ENCODE data around the gene PLD5. TPM values are rescaled to one million over a fixed set of nuclear protein-coding genes. Genes with fewer than 3 reads are reported as not detected.

PLD5 gene
- under 1 TPM in 1 of 2 donors, not detected in 1; 0.27 TPM for total RNA-seq

- H3K9ac ChIP-seq (ENCODE audit: low read depth in 2 of 2, low read length in 2 of 2): no peak within 1 kb of the TSS
- peaks cover 27% of the 10 kb centered on the region for H3K27me3 ChIP-seq
These were observed at the start of gene PLD5 for GRCh38 chr1:242524571-242525359. TSS of gene PLD5 (minus strand) at chr1:242524697.

GRCh38 chr1:242569867-242570266, 45.4 kb upstream of the PLD5 start:
- TF ChIP-seq CTCF (IDR thresholded peaks at IDR 0.05): no peak
- no peaks in the 10 kb centered on the region for H3K4me1 ChIP-seq

More at GRCh38 chr1:242524571-242525359, at the start of gene PLD5:
- Histone ChIP-seq H3K4me3 (peak within 1 kb of the TSS; percentile 11), H3K36me3 (no peaks in the 10 kb centered on the region), H3K27ac (no peak within 1 kb of the TSS), H3K4me1 (no peaks in the 10 kb centered on the region), H3K9me3 (no peaks in the 10 kb centered on the region)
- no peak for DNase-seq
- intact Hi-C loops (cut with DNase I): no loop called here
- TF ChIP-seq CTCF (IDR thresholded peaks at IDR 0.05): no peak

GRCh38 chr1:242568666-242569065, 44.2 kb upstream of the PLD5 start:
- Histone ChIP-seq H3K27me3 (no peaks in the 10 kb centered on the region), H3K36me3 (no peaks in the 10 kb centered on the region), H3K4me1 (no peaks in the 10 kb centered on the region), H3K27ac (no peak overlapping the region), H3K9ac (ENCODE audit: low read depth in 2 of 2, low read length in 2 of 2) (no peak overlapping the region), H3K4me3 (no peak overlapping the region), H3K9me3 (no peaks in the 10 kb centered on the region)
- TF ChIP-seq CTCF (IDR thresholded peaks at IDR 0.05): no peak
- DNase-seq: no peak
- intact Hi-C loops (cut with DNase I): no loop called here

More at GRCh38 chr1:242569867-242570266, 45.4 kb upstream of the PLD5 start:
- H3K9me3 ChIP-seq: no peaks in the 10 kb centered on the region
- H3K9ac ChIP-seq (ENCODE audit: low read depth in 2 of 2, low read length in 2 of 2): no peak overlapping the region
- H3K4me3 ChIP-seq: no peak overlapping the region
- no peak for DNase-seq
- H3K27ac ChIP-seq: no peak overlapping the region
- no peaks in the 10 kb centered on the region for H3K36me3 ChIP-seq
- intact Hi-C loops (cut with DNase I): no loop called here
- no peaks in the 10 kb centered on the region for H3K27me3 ChIP-seq

GRCh38 chr1:242567596-242567995, 43.1 kb upstream of the PLD5 start:
- intact Hi-C loops (cut with DNase I): no loop called here
- no peaks in the 10 kb centered on the region for H3K4me1 ChIP-seq
- no peak for DNase-seq
- H3K4me3 ChIP-seq: no peak overlapping the region
- no peak overlapping the region for H3K9ac ChIP-seq (ENCODE audit: low read depth in 2 of 2, low read length in 2 of 2)
- no peak overlapping the region for H3K27ac ChIP-seq
- H3K36me3 ChIP-seq: no peaks in the 10 kb centered on the region
- H3K27me3 ChIP-seq: no peaks in the 10 kb centered on the region
- no peaks in the 10 kb centered on the region for H3K9me3 ChIP-seq
- no peak for TF ChIP-seq CTCF (IDR thresholded peaks at IDR 0.05)

- H3K27me3 ChIP-seq: no peaks in the 10 kb centered on the region
- H3K9me3 ChIP-seq: no peaks in the 10 kb centered on the region
- no peak overlapping the region for H3K9ac ChIP-seq (ENCODE audit: low read depth in 2 of 2, low read length in 2 of 2)
- no peaks in the 10 kb centered on the region for H3K4me1 ChIP-seq
- no peak overlapping the region for H3K27ac ChIP-seq
- intact Hi-C loops (cut with DNase I): no loop called here
- no peak for DNase-seq
- TF ChIP-seq CTCF (IDR thresholded peaks at IDR 0.05): no peak
- no peaks in the 10 kb centered on the region for H3K36me3 ChIP-seq
- no peak overlapping the region for H3K4me3 ChIP-seq
These were observed 32.3 kb upstream of the PLD5 start for GRCh38 chr1:242556759-242557158.

All from colonic mucosa (tissue), 4 donors.